ENCODE measurements around the gene CA5A. TPM values are rescaled to one million over a fixed set of nuclear protein-coding genes. Genes with fewer than 3 reads are reported as not detected.

CA5A gene
- total and polyA plus RNA-seq, 2 of the 13 experiments (the other 11 are each of a cell fraction or from before 2014, with no cell fraction given), result 66.8 to 106 TPM

DNA sequence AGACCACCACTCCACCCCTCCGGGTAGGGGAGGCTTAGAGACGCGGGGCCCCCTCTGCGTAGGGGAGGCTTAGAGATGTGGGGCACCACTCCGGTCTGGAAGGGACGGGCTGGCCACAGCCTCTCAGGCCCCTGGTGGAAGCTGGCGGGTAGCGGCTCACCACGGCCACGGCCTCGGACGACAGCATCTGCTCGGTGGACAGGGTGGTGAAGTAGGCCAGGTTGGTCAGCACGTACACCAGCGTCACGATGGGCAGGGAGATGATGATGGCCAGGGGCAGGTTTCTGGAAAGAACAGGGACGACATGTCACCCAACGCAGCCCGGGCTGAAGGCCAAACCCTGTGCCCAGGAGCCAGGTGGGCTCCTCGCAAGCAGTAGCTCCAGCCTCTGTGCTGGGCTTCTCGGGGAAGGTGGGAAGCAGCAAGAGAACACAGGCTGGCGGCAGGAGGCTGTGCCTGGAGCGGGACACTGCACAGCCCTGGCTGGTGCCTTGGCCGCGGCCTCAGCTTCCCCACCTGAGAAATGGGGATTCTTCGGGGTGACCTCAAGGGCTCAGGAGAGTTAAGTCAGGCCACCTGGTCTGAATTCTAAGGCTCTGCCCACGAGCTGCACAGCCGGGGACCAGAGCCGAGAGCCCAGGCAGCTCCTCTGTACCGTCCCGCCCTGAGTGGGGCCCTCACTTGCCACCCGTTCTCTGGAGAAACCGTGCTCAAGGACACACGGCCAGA, 96.6 kb downstream of the CA5A start (continued):
- peak; percentile 37 for TF ChIP-seq AGO2 (optimal IDR thresholded peaks at IDR 0.05; ENCODE audit: low read depth, low read length)
- TF ChIP-seq ELF3 (CRISPR knock-in tag; IDR thresholded peaks at IDR 0.05), result no peak
- TF ChIP-seq RBFOX2 (IDR thresholded peaks at IDR 0.05; ENCODE audit: low read depth, low read length), result peak; percentile 56
- TF ChIP-seq, protein P1, sequence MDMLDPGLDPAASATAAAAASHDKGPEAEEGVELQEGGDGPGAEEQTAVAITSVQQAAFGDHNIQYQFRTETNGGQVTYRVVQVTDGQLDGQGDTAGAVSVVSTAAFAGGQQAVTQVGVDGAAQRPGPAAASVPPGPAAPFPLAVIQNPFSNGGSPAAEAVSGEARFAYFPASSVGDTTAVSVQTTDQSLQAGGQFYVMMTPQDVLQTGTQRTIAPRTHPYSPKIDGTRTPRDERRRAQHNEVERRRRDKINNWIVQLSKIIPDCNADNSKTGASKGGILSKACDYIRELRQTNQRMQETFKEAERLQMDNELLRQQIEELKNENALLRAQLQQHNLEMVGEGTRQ (IDR thresholded peaks at IDR 0.05; ENCODE audit: low read depth, low read length), result 0 out of 2 replicates have a peak, but pooled peaks have one; percentile 5
- TF ChIP-seq, protein P1 (CRISPR knock-in tag; IDR thresholded peaks at IDR 0.05; ENCODE audit: borderline replicate concordance), result no peak

DNA sequence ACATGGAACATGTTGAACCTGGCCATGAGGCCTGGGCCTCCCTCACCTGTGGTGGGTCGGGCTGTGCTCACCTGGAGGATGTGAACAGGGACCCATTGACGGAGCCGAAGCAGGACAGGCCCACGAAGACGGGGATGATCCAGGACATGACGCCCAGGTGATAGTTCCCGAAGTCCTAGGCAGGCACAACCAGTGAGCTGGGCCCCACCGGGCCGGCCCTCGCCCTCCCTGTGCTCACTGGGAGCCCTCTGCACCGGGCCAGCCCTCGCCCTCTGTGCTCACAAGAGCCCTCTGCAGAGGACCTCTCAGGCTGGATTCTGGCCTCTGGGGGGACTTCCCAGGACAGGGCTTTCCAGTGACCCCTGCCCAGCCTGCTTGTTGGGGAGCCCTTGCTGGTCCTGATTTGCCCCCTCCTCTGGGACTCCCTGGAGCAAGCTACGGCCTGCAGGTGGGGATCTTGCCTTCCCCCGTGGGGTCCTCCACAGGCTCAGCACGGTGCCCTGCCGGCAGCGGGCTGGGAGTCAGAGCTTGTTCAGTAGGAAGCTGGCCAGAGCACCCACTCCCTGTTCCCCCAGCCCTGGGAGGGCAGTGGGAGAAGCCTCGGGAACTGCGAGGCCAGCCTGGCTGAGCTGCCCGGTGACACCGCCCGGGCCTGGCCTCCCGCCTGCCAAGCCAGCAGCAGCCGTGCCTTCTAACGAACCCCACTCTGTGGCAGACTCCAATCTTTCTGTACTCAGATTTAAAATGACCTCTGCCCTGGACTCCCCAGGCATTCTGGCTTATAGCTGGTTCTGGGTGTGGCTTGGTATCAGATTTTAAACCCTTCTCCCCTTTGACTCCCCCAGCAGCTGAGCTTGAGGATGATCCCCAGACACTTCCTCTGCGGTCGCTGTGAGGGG, 97.4 kb downstream of the CA5A start:
- intact Hi-C loops (cut with micrococcal nuclease; ENCODE audit: unreplicated experiment), result no loop called here
- Histone ChIP-seq H3K4me3 (replicated peaks in 1 of 3; ENCODE audit: insufficient read depth in 1 of 3, low read depth in 2 of 3, low read length in 3 of 3) (no peak overlapping the region), H3K9me3 (ENCODE audit: low read length) (no peaks in the 10 kb centered on the region), H3K4me2 (ENCODE audit: low read depth, low read length) (no peak overlapping the region), H3K9ac (ENCODE audit: insufficient read depth, low read depth, low read length) (no peak overlapping the region), H3K4me1 (ENCODE audit: insufficient read depth, low read length) (peaks cover 56% of the 10 kb centered on the region), H3K36me3 (replicated peaks in 1 of 2; ENCODE audit: control insufficient read depth in 1 of 2, insufficient read depth in 2 of 2, low read length in 2 of 2) (peaks cover 80 to 87% of the 10 kb centered on the region in 2 experiments), H4K20me1 (ENCODE audit: insufficient read depth, low read length) (peaks cover 16% of the 10 kb centered on the region; the same call in 1 of the 2 replicates), H3K27me3 (ENCODE audit: control insufficient read depth in 1 of 2, insufficient read depth in 2 of 2, low read length in 2 of 2) (no peaks in the 10 kb centered on the region), H3K27ac (ENCODE audit: extremely low read length, insufficient read depth, low read length) (peak overlapping the region; percentile 3), H3K79me2 (ENCODE audit: insufficient read depth, low read length) (peaks cover 29% of the 10 kb centered on the region), H2AFZ (ENCODE audit: low read length) (no peak overlapping the region)
- ChIA-PET CTCF (ENCODE audit: low intra/inter-chr PET ratio, low total read pairs) (no interaction called here), POLR2A (interaction anchor here (0.9 to 1.2 kb wide), 2 partner anchors 11 to 60 kb away, joined by 3 to 4 read pairs; no protein-coding TSS in a partner anchor)
- 90% methylated on average over 4 of the region's 27 CpGs for WGBS (ENCODE audit: low lambda C conversion rate)
- DNase-seq (ENCODE audit: low spot score) (no peak), ATAC-seq (no peak), FAIRE-seq (no peak)
- BruUV-seq (replicated peaks), result no TSS peak
- in situ Hi-C loops (cut with HindIII; ENCODE audit: extremely low pct_ligation_motif_present, low pct_unique_long_range_greater_than_20kb), result no loop called here
- TF ChIP-seq ZNF891 (CRISPR knock-in tag; IDR thresholded peaks at IDR 0.05), result peak; percentile 46; the same call in 1 of the 2 replicates
- TF ChIP-seq NRL (CRISPR knock-in tag; IDR thresholded peaks at IDR 0.05; ENCODE audit: borderline replicate concordance), result peak; percentile 40; the same call in 1 of the 2 replicates
- TF ChIP-seq SMYD3 (CRISPR knock-in tag; IDR thresholded peaks at IDR 0.05), result no peak
- TF ChIP-seq HNF4G (IDR thresholded peaks at IDR 0.05; ENCODE audit: borderline replicate concordance, low read depth, low read length), result no peak
- TF ChIP-seq HNF4G (CRISPR knock-in tag; IDR thresholded peaks at IDR 0.05; ENCODE audit: borderline replicate concordance, low read depth), result no peak
- TF ChIP-seq HDAC1 (CRISPR knock-in tag; IDR thresholded peaks at IDR 0.05), result 0 out of 2 replicates have a peak, but pooled peaks have one; percentile 24
- 0 out of 2 replicates have a peak, but pooled peaks have one; percentile 48 for TF ChIP-seq ZNF446 (CRISPR knock-in tag; IDR thresholded peaks at IDR 0.05)
- 0 out of 4 replicates have a peak, but pooled peaks of 1 of the 2 experiments have one; percentile 15 for TF ChIP-seq POLR2A (IDR thresholded peaks at IDR 0.05; ENCODE audit: insufficient read depth in 1 of 2, low read depth in 2 of 2, low read length in 2 of 2)
- TF ChIP-seq, protein P2, sequence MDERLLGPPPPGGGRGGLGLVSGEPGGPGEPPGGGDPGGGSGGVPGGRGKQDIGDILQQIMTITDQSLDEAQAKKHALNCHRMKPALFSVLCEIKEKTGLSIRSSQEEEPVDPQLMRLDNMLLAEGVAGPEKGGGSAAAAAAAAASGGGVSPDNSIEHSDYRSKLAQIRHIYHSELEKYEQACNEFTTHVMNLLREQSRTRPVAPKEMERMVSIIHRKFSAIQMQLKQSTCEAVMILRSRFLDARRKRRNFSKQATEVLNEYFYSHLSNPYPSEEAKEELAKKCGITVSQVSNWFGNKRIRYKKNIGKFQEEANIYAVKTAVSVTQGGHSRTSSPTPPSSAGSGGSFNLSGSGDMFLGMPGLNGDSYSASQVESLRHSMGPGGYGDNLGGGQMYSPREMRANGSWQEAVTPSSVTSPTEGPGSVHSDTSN (CRISPR knock-in tag; IDR thresholded peaks at IDR 0.05), result no peak
- peak; percentile 28; the same call in 1 of the 2 replicates for TF ChIP-seq POLR2G (IDR thresholded peaks at IDR 0.05; ENCODE audit: low read depth, low read length)
- peak; percentile 17; the same call in 1 of the 2 replicates for TF ChIP-seq ZNF768 (CRISPR knock-in tag; IDR thresholded peaks at IDR 0.05)
- no peak for TF ChIP-seq ZFP62 (CRISPR knock-in tag; IDR thresholded peaks at IDR 0.05)
- TF ChIP-seq ZNF160 (CRISPR knock-in tag; IDR thresholded peaks at IDR 0.05), result no peak
